WTC11 (cell line): ENCODE measurements around the gene SHBG. TPM values are rescaled to one million over a fixed set of nuclear protein-coding genes. Genes with fewer than 3 reads are reported as not detected.
A peak's percentile ranks its signal among the peaks of the same experiment; 100 is the strongest.

Source experiments
- ATAC-seq: fragments of 200-7000 bp; cut with Tn5 transposase; 2 replicates; pipeline ENCODE4 v1.10.0; 2021; ENCODE audit warnings: mild to moderate bottlenecking, moderate library complexity
- CTCF ChIA-PET: fragments of 300-600 bp; sonication (Branson Sonifier 250); formaldehyde crosslinking; loops from one replicate; lab custom pipeline; 2021; ENCODE audit warnings: antibody characterized with exemption; lab: Charles Lee
- POLR2A ChIA-PET: fragments of 350-600 bp; sonication (Branson Sonifier 250); formaldehyde crosslinking; loops from one replicate; lab custom pipeline; 2021; ENCODE audit warnings: antibody characterized with exemption; lab: Charles Lee
- DNase-seq: peaks from one replicate; pipeline ENCODE4 v3.0.0; 2021; ENCODE audit warnings: low spot score
- H3K27ac Mint-ChIP-seq: 2 replicates; pipeline ENCODE4 v1.8.0; 2021; ENCODE audit warnings: mixed read lengths
- H3K27me3 Mint-ChIP-seq: 2 replicates; pipeline ENCODE4 v1.8.0; 2021; ENCODE audit warnings: low read depth, mild to moderate bottlenecking, moderate library complexity, mixed read lengths
- H3K36me3 Mint-ChIP-seq: 2 replicates; pipeline ENCODE4 v1.8.0; 2021; ENCODE audit warnings: mixed read lengths
- H3K4me1 Mint-ChIP-seq: 2 replicates; pipeline ENCODE4 v1.8.0; 2022; ENCODE audit warnings: mixed read lengths
- H3K4me3 Mint-ChIP-seq: 2 replicates; pipeline ENCODE4 v1.8.0; 2021; ENCODE audit warnings: mild to moderate bottlenecking, moderate library complexity, mixed read lengths
- H3K9me3 Mint-ChIP-seq: 2 replicates; pipeline ENCODE4 v1.8.0; 2021; ENCODE audit warnings: mixed read lengths
- AR ChIP-seq: fragments of 250-450 bp; sonication (Bioruptor Pico); IDR thresholded peaks from 2 replicates; pipeline ENCODE4 v1.9.0; 2021; ENCODE audit warnings: mild to moderate bottlenecking
- ATF3 ChIP-seq: sonication (generic); formaldehyde crosslinking; conservative IDR thresholded peaks from 2 replicates; pipeline ENCODE4 v1.8.1; 2022; ENCODE audit warnings: mild to moderate bottlenecking, missing genetic modification reagents
- E2F4 ChIP-seq: sonication (generic); formaldehyde crosslinking; IDR thresholded peaks from 2 replicates; pipeline ENCODE4 v1.8.1; 2022; ENCODE audit warnings: low read depth, mild to moderate bottlenecking, moderate library complexity, missing genetic modification reagents, borderline replicate concordance
- JUN ChIP-seq: sonication (generic); formaldehyde crosslinking; IDR thresholded peaks from 2 replicates; pipeline ENCODE4 v1.8.0; 2023; ENCODE audit warnings: mild to moderate bottlenecking, missing genetic modification reagents
- PRDM15 ChIP-seq: sonication (generic); formaldehyde crosslinking; IDR thresholded peaks from 2 replicates; pipeline ENCODE4 v1.8.0; 2022; ENCODE audit warnings: missing genetic modification reagents
- SP1 ChIP-seq: sonication (generic); formaldehyde crosslinking; conservative IDR thresholded peaks from 2 replicates; pipeline ENCODE4 v1.8.1; 2022; ENCODE audit warnings: missing genetic modification reagents
- USF1 ChIP-seq: sonication (generic); formaldehyde crosslinking; IDR thresholded peaks from 2 replicates; pipeline ENCODE4 v1.8.0; 2022; ENCODE audit warnings: mild to moderate bottlenecking, missing genetic modification reagents
- total RNA-seq: library from RNA; stranded (reverse); gene quantifications from 3 replicates; pipeline ENCODE4 v1.2.3, GENCODE V29; 2021
- TF ChIP-seq, protein P1 (sequence below): sonication (generic); formaldehyde crosslinking; IDR thresholded peaks from 2 replicates; pipeline ENCODE4 v1.8.1; 2023; ENCODE audit warnings: mild to moderate bottlenecking, missing genetic modification reagents
- TF ChIP-seq, protein P2 (sequence below): sonication (generic); formaldehyde crosslinking; IDR thresholded peaks from 2 replicates; pipeline ENCODE4 v1.8.0; 2023; ENCODE audit warnings: missing genetic modification reagents, mild to moderate bottlenecking, borderline replicate concordance
- TF ChIP-seq, protein P3 (sequence below): sonication (generic); formaldehyde crosslinking; IDR thresholded peaks from 2 replicates; pipeline ENCODE4 v1.8.1; 2023; ENCODE audit warnings: mild to moderate bottlenecking, missing genetic modification reagents, moderate library complexity

The SHBG gene
- total RNA-seq, 1 experiment from 2014 or later: 0.83 TPM

- H3K4me1 Mint-ChIP-seq: peaks cover 50% of the 10 kb centered on the region
- peaks cover 25% of the 10 kb centered on the region for H3K36me3 Mint-ChIP-seq
- ChIA-PET CTCF (interaction anchor here (1.4 to 1.8 kb wide), 3 partner anchors 32 to 105 kb away, joined by 5 to 10 read pairs (median 5); partner anchors contain the start of genes FXR2, TP53 and WRAP53), POLR2A (interaction anchor here (0.6 to 2.8 kb wide), 7 partner anchors 10 to 274 kb away, joined by 3 to 26 read pairs (median 9); partner anchors contain the start of genes FXR2, SAT2, TP53 and WRAP53)
- ATAC-seq (no peak), DNase-seq (peak; percentile 41)
- peak overlapping the region; percentile 97 for H3K4me3 Mint-ChIP-seq
- H3K9me3 Mint-ChIP-seq: no peaks in the 10 kb centered on the region
- no peaks in the 10 kb centered on the region for H3K27me3 Mint-ChIP-seq
- peak overlapping the region; percentile 75 for H3K27ac Mint-ChIP-seq
- TF ChIP-seq, protein P1, sequence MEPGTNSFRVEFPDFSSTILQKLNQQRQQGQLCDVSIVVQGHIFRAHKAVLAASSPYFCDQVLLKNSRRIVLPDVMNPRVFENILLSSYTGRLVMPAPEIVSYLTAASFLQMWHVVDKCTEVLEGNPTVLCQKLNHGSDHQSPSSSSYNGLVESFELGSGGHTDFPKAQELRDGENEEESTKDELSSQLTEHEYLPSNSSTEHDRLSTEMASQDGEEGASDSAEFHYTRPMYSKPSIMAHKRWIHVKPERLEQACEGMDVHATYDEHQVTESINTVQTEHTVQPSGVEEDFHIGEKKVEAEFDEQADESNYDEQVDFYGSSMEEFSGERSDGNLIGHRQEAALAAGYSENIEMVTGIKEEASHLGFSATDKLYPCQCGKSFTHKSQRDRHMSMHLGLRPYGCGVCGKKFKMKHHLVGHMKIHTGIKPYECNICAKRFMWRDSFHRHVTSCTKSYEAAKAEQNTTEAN (CRISPR knock-in tag): 0 out of 2 replicates have a peak, but pooled peaks have one; percentile 49
- no peak for TF ChIP-seq AR
- TF ChIP-seq PRDM15: 0 out of 2 replicates have a peak, but pooled peaks have one; percentile 3
- peak; percentile 5; the same call in 1 of the 2 replicates for TF ChIP-seq SP1
- TF ChIP-seq ATF3: no peak
- TF ChIP-seq E2F4 (CRISPR knock-in tag): peak; percentile 44; the same call in 1 of the 2 replicates
- peak; percentile 53; the same call in 1 of the 2 replicates for TF ChIP-seq JUN (CRISPR knock-in tag)
- TF ChIP-seq, protein P2, sequence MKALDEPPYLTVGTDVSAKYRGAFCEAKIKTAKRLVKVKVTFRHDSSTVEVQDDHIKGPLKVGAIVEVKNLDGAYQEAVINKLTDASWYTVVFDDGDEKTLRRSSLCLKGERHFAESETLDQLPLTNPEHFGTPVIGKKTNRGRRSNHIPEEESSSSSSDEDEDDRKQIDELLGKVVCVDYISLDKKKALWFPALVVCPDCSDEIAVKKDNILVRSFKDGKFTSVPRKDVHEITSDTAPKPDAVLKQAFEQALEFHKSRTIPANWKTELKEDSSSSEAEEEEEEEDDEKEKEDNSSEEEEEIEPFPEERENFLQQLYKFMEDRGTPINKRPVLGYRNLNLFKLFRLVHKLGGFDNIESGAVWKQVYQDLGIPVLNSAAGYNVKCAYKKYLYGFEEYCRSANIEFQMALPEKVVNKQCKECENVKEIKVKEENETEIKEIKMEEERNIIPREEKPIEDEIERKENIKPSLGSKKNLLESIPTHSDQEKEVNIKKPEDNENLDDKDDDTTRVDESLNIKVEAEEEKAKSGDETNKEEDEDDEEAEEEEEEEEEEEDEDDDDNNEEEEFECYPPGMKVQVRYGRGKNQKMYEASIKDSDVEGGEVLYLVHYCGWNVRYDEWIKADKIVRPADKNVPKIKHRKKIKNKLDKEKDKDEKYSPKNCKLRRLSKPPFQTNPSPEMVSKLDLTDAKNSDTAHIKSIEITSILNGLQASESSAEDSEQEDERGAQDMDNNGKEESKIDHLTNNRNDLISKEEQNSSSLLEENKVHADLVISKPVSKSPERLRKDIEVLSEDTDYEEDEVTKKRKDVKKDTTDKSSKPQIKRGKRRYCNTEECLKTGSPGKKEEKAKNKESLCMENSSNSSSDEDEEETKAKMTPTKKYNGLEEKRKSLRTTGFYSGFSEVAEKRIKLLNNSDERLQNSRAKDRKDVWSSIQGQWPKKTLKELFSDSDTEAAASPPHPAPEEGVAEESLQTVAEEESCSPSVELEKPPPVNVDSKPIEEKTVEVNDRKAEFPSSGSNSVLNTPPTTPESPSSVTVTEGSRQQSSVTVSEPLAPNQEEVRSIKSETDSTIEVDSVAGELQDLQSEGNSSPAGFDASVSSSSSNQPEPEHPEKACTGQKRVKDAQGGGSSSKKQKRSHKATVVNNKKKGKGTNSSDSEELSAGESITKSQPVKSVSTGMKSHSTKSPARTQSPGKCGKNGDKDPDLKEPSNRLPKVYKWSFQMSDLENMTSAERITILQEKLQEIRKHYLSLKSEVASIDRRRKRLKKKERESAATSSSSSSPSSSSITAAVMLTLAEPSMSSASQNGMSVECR (CRISPR knock-in tag): peak; percentile 37; the same call in 1 of the 2 replicates
- TF ChIP-seq, protein P3, sequence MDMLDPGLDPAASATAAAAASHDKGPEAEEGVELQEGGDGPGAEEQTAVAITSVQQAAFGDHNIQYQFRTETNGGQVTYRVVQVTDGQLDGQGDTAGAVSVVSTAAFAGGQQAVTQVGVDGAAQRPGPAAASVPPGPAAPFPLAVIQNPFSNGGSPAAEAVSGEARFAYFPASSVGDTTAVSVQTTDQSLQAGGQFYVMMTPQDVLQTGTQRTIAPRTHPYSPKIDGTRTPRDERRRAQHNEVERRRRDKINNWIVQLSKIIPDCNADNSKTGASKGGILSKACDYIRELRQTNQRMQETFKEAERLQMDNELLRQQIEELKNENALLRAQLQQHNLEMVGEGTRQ (CRISPR knock-in tag): peak; percentile 17; the same call in 1 of the 2 replicates
- TF ChIP-seq USF1 (CRISPR knock-in tag): peak; percentile 41; the same call in 1 of the 2 replicates
These were observed 47.3 kb upstream of the SHBG start for GRCh38 chr17:7582396-7583252.
